Stimulated activated CD4-positive, alpha-beta T cell treated with anti-CD3 and anti-CD28 coated beads, Interleukin-12 subunit alpha, Interleukin-12 subunit beta, amount 100 ng/mL, for 24 hours (primary cell): ENCODE data around the gene SH3PXD2B.

Source experiments
- DNase-seq, 2 experiments: peaks; one replicate each; pipeline ENCODE4 v3.0.0-alpha.2; 2020; ENCODE audit warnings: low read depth in 2 of 2

Gene SH3PXD2B

DNA sequence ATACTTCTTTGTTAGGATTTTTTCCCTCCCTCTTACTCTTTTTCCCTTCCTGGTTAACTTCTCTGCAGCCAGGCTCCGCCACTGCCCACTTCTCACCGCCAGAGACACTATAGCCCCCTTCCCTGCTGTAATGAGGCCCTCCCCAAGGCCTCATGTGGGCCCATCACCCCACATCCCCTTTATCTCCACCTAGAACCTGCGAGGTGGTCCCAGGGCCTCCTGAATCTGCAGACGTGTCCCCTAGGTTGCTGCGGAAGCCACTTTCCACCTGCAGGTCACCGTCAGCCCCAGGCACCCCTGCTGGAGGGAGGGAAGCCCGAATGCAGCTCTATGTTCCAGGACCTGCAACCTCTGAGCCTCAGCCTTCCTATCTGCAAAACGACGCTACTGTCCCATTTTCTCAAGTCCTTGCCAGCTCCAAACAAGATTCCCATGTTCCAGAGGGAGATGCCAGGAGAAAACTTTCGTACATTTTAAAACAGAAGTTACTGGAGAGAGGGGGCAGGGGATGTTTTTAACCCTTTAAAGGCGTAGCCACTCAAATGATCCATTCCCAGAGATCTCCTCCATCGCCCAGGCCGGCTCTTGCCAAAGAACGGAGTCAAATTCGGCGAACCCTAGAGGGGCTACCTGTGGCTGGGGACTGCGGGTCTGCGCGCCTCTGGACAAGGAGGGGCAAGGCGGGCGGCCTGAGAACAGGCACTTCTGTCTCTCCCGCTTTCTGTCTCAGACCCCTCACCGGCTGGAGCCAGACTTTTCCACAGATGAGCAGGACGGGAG is 929 bp downstream of the SH3PXD2B start:
- no peak for DNase-seq

DNA sequence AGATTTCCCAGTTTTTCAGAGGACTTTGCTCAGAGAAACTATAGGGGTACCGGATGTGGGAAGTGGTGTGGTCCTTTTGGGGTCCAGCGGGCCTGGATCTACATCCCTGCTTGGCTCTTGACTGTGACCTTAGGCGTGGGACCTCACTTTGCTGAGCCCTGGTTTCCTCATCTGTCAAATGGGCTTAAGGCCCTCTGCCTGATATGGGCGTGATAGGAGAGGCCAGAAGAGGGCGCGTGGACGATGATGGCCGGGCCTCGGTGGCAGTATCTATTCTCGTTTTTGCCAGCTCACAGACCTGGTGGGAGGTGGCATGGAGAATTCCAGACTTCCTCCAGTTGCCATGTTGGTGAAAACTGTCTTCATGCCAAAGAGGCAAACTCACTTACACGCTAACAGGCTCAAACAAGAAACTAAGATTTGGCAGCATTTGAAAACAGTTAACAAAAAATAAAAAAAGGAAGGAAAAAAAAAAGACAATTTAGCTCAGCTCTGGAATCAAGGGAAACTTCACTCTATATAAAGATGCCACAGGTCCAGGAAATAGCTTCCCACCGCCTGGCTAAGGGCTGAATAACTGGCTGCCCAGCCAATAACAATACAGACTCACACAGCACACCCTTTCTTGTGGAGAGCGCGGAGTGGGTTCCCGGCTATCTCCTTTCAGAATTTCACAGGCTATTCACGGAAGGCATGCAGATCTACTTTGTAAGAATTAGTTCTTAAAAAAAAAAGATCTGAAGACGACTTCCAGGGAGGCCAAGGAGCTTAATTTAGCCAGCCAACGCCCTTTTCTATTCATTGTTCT is 1.7 kb downstream of the SH3PXD2B start:
- DNase-seq = no peak

DNA sequence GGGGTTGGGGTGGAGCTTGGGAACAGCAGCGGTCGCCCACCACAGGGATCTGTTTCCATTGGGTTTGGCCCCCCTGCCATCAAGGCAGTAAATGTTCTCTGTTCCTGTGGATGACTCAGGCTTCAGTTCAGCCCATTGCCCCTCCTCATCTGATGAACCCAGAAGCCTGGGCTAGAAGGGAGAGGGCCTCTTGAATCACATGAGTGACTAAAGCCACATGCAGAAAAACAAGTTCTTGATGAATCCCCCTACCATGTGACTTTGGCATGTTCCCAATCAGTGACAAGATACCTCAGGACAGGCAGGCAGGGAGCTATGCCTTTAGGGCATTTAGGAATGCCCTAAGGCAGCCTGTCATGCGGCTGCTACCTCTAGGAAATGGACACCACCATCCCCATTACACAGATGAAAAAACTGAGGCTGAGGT is 2.5 kb downstream of the SH3PXD2B start:
- no peak for DNase-seq

DNA sequence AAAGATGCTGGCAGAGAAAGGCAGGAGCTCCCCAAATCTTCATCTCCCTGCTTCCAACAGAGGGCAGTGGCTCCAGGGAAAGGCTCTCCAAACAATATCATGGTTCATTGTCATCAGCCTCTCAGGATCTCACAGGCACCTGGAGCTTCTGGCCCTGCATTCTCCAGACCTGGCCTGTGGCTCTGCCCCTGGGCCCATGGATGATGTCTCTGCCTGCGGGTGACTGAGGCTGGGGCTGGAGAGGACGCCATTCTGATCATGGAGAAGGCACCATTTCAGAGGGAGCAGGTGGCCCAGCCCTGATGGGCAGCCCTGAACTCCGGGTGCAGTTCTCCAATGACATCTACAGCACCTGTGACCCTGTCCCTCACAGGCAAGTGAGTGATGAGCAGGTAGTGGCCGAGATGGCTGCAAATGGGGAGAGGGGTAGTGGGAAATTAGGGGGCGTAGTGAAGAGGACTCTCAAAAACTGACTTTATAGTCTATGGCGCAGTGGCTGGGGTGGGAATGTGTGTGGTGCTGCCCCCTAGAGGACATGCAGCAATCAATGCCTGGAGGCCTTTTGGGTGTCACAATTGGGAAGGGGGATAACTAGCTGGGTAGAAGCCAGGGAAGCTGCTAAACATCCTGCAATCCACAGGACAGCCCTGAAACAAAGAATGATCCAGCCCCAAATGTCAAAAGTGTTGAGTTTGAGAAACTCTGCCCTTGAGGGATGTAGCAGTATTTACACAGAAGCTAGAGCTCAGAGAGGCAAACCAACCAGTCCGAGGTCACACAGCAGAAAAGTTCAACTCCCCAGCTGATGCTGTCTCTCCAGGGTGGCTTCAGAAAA is 3.2 kb downstream of the SH3PXD2B start:
- peak in 1 of 2 experiments; percentile 49 for DNase-seq

DNA sequence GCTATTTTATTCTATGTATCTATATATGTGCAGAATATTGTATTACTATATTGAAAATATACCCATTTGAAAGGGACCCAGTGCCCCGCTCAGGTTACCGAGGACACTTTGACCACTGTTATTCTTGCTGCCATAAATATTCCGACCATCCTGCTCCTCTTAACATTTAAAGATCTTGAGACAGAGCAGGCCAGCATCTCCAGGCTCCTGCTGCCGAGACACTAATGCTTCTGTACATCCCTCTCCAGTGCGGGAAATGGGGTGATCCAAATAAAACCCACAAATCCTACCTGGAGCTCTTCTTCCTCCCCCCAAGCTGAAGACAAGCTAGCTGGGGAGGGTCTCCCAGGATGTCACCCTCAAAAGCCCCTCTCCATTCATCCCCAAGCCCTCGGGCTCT is 3.9 kb downstream of the SH3PXD2B start:
- no peak for DNase-seq

DNA sequence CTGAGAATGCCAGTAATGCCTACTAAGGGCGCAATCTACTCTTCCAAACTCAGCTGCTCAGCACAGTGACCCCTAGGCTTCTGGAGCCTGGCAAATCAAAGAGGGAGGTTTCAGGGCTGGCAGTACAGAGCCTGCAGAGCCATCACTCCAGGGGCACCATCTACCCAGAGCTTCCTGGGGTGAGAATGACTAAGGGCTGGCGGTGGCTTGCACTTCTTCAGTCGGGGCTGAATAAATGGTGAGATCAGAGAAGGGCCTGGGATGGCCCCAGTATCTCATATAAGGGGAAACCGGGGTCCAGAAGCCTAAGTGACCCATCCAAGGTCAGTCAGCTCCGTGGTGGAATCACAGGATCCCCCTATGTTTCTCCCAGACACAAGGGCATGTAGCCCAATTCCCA is 5.3 kb downstream of the SH3PXD2B start:
- no peak for DNase-seq

DNA sequence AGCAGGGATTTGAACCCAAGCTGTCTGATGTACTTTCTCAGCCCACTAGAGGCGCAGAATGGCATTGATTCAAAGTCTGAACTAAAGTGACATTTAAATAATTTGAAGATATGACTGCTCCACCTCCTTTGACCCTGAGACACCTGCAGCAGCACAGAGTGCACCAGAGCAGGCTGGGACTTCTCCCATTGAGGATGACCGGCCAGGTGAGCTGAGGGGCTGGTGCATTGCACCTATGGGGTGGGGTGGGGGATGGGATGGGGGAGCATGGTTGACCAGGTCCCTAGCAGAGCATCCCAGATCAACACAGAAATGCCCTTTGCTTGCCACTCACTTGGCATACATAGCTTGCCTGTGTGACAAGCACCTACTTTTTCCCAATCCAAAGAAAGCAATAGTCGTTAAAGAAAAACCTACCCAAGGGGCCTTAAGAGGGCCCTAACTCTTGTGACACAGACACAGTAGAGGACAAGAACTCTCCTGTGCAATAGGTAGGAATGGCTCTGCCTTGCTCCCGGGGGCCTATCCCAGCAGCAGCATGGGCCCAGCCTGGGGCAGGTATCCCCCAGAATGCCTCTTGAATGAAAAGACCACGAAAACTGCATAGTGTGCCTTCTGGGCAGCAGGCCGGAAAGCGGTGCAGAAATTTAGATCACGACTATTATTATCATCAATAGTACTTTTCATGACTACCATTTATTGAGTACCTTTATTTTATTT is 6.5 kb downstream of the SH3PXD2B start:
- no peak for DNase-seq

DNA sequence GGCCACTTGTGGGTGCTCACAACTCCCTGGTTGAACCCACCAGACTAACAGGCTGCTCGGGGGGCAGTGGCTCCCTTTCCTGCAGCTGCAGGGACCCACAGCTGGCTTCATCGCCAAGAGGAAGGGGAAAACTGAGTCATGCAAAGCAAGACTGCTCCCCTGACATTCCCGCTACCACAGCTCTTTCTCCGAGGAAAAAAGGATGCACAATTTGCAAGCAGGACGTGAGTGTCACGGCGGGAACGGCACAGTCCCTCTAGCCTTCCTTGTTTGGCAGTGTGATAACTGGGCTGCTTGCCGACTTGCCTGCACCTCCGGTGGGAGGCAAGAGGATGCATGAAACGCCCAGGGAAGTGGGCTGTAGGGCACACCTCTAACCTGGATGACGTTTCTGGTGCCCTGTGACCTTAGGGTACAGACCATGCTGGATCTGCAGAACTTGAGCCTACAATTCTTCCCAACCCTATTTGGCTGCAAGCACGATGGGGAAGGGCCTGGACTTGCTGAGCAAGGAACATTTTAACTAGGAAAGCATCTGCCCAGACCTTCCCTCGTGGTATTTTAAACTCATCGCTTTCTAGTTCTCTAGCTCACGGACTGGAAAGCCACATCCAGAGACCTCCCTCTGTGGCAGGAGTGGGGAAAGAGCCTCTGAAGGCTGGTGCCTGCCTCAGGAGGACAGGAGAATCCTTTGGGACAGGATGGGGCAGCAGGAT is 7.8 kb downstream of the SH3PXD2B start:
- no peak for DNase-seq

DNA sequence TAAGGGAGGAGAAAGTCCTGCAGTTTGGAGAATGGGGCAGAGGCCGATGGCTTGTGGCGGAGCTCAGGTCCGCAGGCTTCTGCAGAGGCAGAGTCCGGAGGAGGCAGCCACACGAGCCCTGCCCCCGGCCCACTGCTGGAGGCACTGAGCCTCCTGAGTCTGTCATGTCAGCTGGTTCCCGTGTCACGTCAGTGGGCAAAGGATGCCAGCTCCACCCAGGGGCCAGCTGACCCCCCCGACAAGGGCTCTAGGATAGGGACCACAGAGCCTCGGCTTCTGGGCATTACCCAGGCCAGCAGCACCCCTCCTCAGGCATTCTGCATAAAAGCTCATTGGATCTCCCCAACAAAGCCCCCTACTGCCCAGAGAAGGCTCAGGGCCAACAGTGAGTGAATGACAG is 8.5 kb downstream of the SH3PXD2B start:
- DNase-seq = no peak

DNA sequence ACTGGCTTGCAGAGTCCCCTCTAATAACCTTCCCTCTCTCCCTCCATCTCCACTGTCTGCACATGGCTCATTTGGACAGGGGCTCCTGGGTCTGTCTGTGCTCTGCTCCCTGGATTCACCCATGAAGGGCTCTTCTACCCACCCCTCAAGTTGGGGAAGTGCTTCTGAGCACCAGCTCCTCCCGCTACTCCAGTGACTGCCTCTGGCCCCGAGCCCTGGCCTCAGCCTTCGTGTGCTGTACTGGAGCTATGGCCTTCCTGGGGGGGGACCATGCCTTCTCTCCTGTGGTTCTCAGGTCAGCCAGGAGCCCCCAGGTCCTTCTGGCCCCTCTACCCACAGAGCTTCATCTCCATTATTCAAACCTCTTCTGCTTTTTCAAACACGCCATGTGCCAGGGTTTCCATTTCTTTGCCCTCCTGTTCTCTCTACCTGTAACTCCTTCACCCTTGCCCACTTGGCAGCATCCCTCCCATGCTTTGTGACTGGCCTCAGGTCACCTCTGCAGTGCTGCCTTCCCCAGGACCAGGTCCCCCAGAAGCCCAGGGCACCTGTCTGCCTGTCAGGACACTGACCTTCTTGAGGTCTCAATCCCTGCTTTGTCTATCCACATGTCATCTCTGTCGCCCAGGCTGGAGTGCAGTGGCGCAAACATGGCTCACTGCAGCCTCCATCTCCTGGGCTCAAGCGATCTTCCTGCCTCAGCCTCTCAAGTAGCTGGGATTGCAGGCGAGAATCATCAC is 9.5 kb downstream of the SH3PXD2B start:
- no peak for DNase-seq

DNA sequence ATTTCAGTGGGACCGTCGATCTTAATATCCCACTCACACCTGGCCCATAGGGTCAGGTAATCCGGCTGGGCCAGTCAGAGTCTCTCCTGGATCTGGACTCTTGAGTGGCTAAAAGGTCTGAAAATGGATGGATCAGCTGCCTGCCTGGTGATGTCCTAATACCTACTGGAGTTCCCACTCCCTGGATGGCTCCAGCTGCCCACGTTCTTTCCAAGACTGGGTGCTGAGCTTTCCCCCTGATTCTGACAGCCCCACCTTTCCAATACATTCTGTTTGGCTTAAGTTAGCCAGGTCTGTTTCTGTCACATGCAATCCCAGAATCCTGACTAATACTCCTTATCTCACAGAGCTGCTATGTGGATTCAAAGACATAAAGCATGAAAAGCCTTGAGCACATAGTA is 10.2 kb downstream of the SH3PXD2B start:
- DNase-seq = no peak

DNA sequence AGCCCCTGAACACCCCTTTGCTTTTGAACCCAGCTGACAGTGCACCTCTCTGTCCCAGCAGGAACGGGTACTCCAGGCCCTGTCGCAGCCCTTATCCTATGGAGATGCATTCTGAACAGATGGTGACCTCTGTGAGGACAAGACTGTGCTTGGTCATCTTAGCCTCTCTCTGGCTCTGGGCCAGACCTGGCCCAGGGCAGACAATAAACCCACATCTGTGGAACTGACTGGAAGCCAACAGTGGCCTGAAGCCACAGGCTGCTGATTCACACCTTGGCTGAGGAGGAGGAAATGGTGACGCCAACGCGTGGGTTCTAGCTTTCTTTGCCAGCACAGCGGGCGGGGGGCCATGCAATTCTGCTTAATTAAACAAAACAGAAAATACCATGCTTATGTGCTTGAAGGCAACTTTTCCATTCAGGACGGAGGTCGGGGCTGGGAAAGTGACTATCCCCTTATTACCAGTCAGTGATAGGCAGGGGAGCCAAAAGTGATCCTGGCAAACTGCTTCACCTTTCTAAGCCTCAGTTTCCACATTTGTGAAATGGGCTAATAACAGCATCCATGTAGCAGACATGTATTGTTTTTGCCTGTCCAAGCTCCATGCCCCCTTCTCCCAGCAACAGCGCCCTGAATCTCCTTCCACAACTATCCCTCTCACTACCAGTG is 10.8 kb downstream of the SH3PXD2B start:
- peak in 1 of 2 experiments; percentile 61 for DNase-seq

DNA sequence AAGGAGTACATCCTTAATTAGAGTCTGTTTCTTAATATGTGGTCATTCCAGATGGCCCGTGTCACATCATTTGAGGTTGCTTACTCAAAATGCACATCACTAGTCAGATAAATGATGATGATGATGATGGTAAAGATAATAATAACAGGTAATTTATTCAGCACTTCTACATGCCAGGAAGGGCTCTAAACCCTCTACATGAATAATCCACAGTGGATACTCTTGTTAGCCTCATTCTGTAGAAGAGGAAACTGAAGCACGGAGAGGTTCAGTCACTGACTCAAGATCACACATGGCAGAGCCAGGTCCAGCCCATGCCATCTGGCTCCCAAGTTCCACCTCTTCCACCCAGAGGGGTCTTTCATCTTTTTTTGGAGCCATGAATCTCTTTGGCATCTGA is 11.7 kb downstream of the SH3PXD2B start:
- no peak for DNase-seq

DNA sequence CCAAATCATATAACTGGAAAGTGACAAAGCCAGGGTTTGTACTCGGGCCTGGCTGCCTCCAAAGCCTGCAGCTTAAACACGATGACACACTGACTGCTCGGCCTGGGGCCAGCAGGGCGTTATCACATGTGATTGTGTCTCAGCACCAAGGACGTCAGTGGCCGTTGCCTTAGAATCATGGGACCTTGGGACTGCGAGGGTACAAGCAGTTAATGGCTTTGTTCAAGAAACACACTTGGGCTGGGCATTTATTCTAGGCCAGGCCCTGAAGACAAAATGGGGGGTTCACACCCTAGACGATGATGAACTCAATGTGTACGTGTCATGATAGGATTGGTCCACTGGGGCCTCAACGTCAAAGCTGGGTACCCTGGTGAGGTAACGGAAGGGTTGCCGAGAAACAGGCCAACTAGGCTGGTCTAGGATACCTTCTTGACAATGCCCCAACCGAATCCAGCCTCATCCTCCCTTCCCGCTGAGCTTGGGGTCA is 13.0 kb downstream of the SH3PXD2B start:
- no peak for DNase-seq

DNA sequence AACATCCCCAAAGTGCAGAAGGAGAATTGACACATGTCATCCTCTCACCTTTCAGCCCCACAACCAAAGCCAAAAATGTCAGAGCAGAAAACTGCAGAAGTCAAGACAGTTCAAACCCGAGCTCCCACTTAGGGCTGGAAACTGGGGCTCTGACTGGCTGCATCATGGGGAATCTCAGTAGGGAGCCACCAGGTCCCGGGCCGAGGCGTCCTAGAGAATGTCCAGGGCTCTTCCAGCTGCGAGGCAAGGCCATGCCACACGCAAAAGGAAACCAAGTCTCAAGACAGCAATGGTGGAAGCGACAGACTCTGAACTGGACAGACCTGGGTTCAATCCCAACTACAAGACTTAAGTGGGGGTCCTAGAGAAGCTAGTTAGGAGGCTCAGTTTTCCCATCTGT is 13.8 kb downstream of the SH3PXD2B start:
- DNase-seq = no peak

DNA sequence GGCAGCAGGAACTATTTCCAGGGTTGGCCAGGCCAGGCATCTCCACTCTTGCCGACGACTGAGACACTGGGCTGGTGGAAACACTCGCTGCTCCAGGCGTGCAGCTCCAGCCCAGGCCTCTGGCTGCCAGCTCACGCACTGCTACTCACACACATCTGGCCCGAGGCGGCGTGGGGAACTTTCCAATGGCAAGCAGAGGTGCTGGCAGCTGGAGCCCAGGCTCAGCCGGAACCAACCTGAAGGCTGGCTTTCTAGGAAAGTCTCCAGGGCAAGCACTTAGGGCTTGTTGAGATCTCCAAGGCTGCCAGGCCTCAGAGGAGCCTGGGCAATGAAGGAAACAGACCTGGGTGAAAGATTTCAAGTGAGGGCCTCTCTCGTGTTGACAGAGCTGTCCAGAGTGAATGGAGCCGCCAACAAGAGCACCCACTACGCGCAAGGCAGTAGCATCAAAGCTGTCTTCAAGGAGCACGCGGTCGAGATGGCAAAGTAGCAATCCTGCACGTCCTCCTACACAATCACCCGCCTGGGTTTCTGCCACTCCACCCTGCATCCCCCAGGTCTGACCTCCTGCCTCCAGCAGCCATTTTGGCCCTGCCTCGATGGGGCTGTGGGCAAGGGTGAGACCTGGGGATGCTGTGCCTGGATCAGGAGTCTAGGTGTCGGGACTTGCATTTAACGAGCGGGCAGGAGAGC is 14.4 kb downstream of the SH3PXD2B start:
- DNase-seq = no peak

DNA sequence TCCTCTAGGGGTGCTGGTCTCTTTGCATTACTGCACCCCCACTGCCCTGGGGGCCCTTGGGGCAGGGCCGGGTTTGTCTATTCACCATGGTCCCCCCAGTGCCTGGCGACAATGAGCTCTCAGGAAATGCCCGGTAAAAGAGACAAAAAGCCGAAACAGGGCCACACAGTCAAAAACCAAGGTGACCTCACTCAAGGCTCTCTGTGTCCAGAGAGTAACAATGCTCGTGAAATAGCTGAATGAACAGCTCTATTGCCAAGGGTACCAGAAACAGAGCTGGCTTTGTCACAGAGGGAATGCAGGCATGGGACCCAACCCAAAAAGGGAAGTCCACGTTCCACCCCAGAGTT is 16.0 kb downstream of the SH3PXD2B start:
- no peak for DNase-seq

DNA sequence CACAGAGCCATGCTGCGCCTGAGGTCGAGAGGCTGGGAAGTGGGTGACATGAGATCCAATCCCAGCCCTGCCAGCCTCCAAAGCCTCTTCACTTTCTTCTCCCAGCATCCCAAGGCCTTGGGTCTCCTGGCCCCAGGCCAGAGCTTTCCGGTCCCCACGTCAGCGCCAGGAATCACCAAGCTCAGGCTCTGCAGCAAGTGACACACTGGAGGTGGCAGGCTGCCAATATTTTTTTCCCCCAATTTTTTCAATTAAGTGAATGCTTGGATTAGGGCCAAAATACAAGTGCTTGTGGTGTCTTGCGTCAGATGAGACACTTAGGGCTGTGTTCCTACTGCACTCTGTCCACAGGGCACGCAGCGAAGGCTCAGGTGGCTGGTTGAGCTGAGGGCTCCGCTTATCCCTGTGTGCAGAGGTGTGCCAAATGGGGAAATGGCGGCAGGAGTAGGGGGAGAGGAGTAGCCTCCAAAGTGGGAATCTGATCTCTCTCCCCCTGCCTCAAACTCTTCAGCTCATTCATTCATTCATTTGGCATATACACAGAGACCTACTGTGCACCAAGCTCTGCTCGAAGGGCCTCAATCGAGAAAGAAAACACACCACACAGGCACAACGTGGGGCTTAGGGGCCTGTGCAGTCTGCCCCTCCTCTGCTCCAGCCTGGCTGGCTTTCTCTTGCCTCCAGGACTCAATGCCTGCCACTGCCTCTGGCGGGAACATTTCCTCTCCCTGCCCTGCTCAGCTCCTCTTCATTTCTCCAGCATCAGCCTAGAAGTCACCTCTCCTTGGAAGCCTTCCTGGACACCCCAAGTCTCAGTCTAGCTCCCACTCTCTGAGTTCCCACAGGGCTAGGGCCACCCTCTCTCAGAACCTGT is 16.6 kb downstream of the SH3PXD2B start:
- DNase-seq = no peak
